PC-3 (cell line): ENCODE data around the gene TSN. TPM values are rescaled to one million over a fixed set of nuclear protein-coding genes. Genes with fewer than 3 reads are reported as not detected.
"Not testable (repeated sequence)": the region's sequence is repeated elsewhere in the genome, so short reads cannot be mapped to it uniquely, and the experiment has no call there.

Source experiments
- ATAC-seq: fragments of 200-7000 bp; cut with Tn5 transposase; 2 replicates; pipeline ENCODE4 v1.9.1; 2020; ENCODE audit warnings: mild to moderate bottlenecking, moderate library complexity
- BruUV-seq: library from RNA; stranded (reverse); fragments of 400-500 nt; replicated peaks from 2 replicates; lab custom pipeline; 2021; lab: Mats Ljungman, UMichigan
- CTCF ChIA-PET: fragments of 300-600 bp; sonication (Branson Sonifier 250); formaldehyde crosslinking; loops from one replicate; lab custom pipeline; 2022; ENCODE audit warnings: antibody characterized with exemption; lab: Charles Lee
- POLR2A ChIA-PET: fragments of 300-600 bp; sonication (Branson Sonifier 250); formaldehyde crosslinking; loops from one replicate; lab custom pipeline; 2022; ENCODE audit warnings: antibody characterized with exemption; ENCODE audit not compliant: unreplicated experiment; lab: Charles Lee
- DNase-seq: peaks from one replicate; pipeline ENCODE4 v3.0.0-alpha.2; 2015
- H2AFZ ChIP-seq: fragments of 300-600 bp; sonication (generic); 2 replicates; pipeline ENCODE4 v1.6.0; 2016; ENCODE audit warnings: antibody characterized with exemption, low read length
- H3F3A ChIP-seq: fragments of 300-600 bp; sonication (generic); one replicate; pipeline ENCODE4 v1.6.0; 2017; ENCODE audit warnings: antibody characterized with exemption, low read length, control low read depth, mild to moderate bottlenecking; ENCODE audit not compliant: unreplicated experiment
- H3K27ac ChIP-seq: fragments of 300-600 bp; sonication (generic); 2 replicates; pipeline ENCODE4 v1.5.1; 2016; ENCODE audit warnings: mild to moderate bottlenecking, low read length
- H3K27me3 ChIP-seq: fragments of 300-600 bp; sonication (generic); 2 replicates; pipeline ENCODE4 v1.6.1; 2016; ENCODE audit warnings: low read length, mixed read lengths
- H3K36me3 ChIP-seq: fragments of 300-600 bp; sonication (generic); 2 replicates; pipeline ENCODE4 v1.6.1; 2016; ENCODE audit warnings: low read depth, mixed run types, low read length, mixed read lengths
- H3K4me1 ChIP-seq: fragments of 300-600 bp; sonication (generic); 2 replicates; pipeline ENCODE4 v1.5.1; 2016; ENCODE audit warnings: low read length; ENCODE audit not compliant: insufficient read depth
- H3K4me2 ChIP-seq: fragments of 300-600 bp; sonication (generic); 2 replicates; pipeline ENCODE4 v1.6.0; 2016; ENCODE audit warnings: low read length
- H3K4me3 ChIP-seq: fragments of 300-600 bp; sonication (generic); 2 replicates; pipeline ENCODE4 v1.5.1; 2016; ENCODE audit warnings: mild to moderate bottlenecking, low read length, mixed read lengths
- H3K79me2 ChIP-seq: fragments of 300-600 bp; sonication (generic); 2 replicates; pipeline ENCODE4 v1.6.1; 2017; ENCODE audit warnings: low read length, mixed read lengths
- H3K9ac ChIP-seq: fragments of 300-600 bp; sonication (generic); 2 replicates; pipeline ENCODE4 v1.6.0; 2016; ENCODE audit warnings: mild to moderate bottlenecking, low read length
- H3K9me2 ChIP-seq: fragments of 300-600 bp; sonication (generic); replicated peaks from 2 replicates; pipeline ENCODE4 v1.6.1; 2016; ENCODE audit warnings: mixed run types, low read length, mixed read lengths
- H3K9me3 ChIP-seq: fragments of 300-600 bp; sonication (generic); 2 replicates; pipeline ENCODE4 v1.6.1; 2016; ENCODE audit warnings: low read length, mixed read lengths
- H4K20me1 ChIP-seq: fragments of 300-600 bp; sonication (generic); 2 replicates; pipeline ENCODE4 v1.6.1; 2016; ENCODE audit warnings: low read length, mixed read lengths
- EZH2 ChIP-seq: fragments of 300-600 bp; sonication (generic); IDR thresholded peaks from one replicate; pipeline ENCODE4 v1.6.1; 2017; ENCODE audit warnings: antibody characterized with exemption, mild to moderate bottlenecking, low read length; ENCODE audit not compliant: unreplicated experiment
- EZH2phosphoT487 ChIP-seq: fragments of 300-600 bp; sonication (generic); IDR thresholded peaks from 2 replicates; pipeline ENCODE4 v1.6.1; 2018; ENCODE audit warnings: mild to moderate bottlenecking, antibody characterized with exemption, low read length, borderline replicate concordance
- intact Hi-C: fragments of 100-400 bp; cut with micrococcal nuclease; formaldehyde crosslinking; loops from 2 replicates; pipeline ENCODE4 v1.9.0; 2023
- total RNA-seq: library from RNA; depleted of rRNA; stranded (reverse); fragments of >200 nt; gene quantifications from 2 replicates; pipeline ENCODE4 v1.2.3, GENCODE V29; 2014
- TF ChIP-seq, protein P1 (sequence below): fragments of 300-600 bp; sonication (generic); conservative IDR thresholded peaks from 2 replicates; pipeline ENCODE4 v1.5.1; 2017; ENCODE audit warnings: antibody characterized with exemption, low read depth, mild to moderate bottlenecking, low read length

TSN gene
- total RNA-seq, 1 experiment from 2014 or later, result 55.0 TPM

DNA sequence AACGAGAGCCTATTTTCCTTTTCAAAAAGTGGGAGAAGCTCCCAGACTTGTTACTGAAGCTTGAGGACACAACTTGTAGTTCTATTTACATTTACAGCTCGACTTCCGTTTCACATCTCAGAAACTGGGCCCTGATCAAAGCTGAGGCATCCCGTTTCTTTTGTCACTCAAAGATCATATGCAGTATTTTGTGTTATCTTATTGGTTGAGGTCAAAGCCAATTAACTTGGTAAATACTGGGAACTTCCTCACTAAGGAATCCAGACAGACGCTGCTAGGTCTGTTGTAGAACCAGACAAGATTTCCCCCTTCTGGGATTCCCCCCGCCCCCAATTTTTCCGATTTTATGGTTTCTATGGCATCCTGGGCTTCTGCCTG is 50.3 kb downstream of the TSN start:
- Histone ChIP-seq H3K27me3 (peaks cover 32% of the 10 kb centered on the region), H3K27ac (no peak overlapping the region), H3K9me2 (no peaks in the 10 kb centered on the region), H2AFZ (no peak overlapping the region), H3K9me3 (no peaks in the 10 kb centered on the region), H3K4me3 (no peak overlapping the region), H3K79me2 (no peaks in the 10 kb centered on the region), H3F3A (no peaks in the 10 kb centered on the region), H3K4me1 (no peaks in the 10 kb centered on the region), H4K20me1 (no peaks in the 10 kb centered on the region), H3K4me2 (no peak overlapping the region), H3K9ac (no peak overlapping the region), H3K36me3 (no peaks in the 10 kb centered on the region)
- TF ChIP-seq, protein P1, sequence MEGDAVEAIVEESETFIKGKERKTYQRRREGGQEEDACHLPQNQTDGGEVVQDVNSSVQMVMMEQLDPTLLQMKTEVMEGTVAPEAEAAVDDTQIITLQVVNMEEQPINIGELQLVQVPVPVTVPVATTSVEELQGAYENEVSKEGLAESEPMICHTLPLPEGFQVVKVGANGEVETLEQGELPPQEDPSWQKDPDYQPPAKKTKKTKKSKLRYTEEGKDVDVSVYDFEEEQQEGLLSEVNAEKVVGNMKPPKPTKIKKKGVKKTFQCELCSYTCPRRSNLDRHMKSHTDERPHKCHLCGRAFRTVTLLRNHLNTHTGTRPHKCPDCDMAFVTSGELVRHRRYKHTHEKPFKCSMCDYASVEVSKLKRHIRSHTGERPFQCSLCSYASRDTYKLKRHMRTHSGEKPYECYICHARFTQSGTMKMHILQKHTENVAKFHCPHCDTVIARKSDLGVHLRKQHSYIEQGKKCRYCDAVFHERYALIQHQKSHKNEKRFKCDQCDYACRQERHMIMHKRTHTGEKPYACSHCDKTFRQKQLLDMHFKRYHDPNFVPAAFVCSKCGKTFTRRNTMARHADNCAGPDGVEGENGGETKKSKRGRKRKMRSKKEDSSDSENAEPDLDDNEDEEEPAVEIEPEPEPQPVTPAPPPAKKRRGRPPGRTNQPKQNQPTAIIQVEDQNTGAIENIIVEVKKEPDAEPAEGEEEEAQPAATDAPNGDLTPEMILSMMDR, result no peak
- no peak for TF ChIP-seq EZH2phosphoT487
- no peak for TF ChIP-seq EZH2
- CTCF ChIA-PET, result no interaction called here
- intact Hi-C loops, result no loop called here
- BruUV-seq, result no TSS peak
- DNase-seq (no peak), ATAC-seq (no peak)
- POLR2A ChIA-PET, result no interaction called here

DNA sequence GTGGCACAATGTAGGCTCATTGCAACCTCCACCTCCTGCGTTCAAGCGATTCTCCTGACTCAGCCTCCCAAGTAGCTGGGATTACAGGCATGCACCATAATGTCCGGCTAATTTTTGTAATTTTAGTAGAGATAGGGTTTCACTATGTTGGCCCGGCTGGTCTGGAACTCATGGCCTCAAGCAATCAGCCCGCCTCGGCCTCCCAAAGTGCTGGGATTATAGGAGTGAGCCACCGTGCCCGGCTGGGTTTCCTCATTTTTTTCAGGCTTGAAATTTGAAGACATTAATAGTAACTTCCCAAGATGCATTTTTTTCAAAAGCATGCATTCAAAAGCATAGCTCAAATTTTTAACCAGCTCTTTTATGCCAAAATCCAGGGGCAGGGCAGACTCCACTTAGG is 52.3 kb downstream of the TSN start:
- peaks cover 22% of the 10 kb centered on the region for H3K27me3 ChIP-seq
- POLR2A ChIA-PET, BruUV-seq: not testable (repeated sequence)

DNA sequence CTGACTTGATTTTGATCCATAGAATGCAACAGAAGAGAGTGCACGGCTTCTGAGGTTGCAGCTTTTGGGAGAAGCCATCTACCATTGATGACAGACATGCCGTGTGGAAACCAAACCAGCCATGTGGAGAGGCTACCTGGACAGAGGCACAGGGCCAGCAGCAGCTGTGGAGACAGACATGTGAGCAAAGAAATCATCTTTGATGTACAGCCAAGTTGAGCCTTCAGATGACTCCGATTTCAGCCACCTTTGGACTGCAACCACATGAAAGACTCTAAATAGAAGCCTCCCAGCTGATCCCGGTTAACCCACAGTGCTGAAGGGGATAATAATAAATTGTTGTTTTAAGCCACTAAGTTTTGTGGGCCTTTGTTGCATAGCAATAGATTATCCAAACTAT is 54.2 kb downstream of the TSN start:
- no peaks in the 10 kb centered on the region for H3K79me2 ChIP-seq
- ATAC-seq (no peak), DNase-seq (no peak)
- H3F3A ChIP-seq, result no peaks in the 10 kb centered on the region
- H3K36me3 ChIP-seq, result no peaks in the 10 kb centered on the region
- TF ChIP-seq, protein P1, result no peak
- no peak for TF ChIP-seq EZH2
- no peak for TF ChIP-seq EZH2phosphoT487
- no TSS peak for BruUV-seq
- no peak overlapping the region for H3K4me3 ChIP-seq
- H3K27ac ChIP-seq, result no peak overlapping the region
- H3K4me1 ChIP-seq, result no peaks in the 10 kb centered on the region
- H2AFZ ChIP-seq, result no peak overlapping the region
- no peaks in the 10 kb centered on the region for H4K20me1 ChIP-seq
- no peaks in the 10 kb centered on the region for H3K9me2 ChIP-seq
- peaks cover 16% of the 10 kb centered on the region for H3K27me3 ChIP-seq
- CTCF ChIA-PET, result no interaction called here
- no peak overlapping the region for H3K9ac ChIP-seq
- no peak overlapping the region for H3K4me2 ChIP-seq
- POLR2A ChIA-PET, result no interaction called here
- H3K9me3 ChIP-seq, result no peaks in the 10 kb centered on the region
- intact Hi-C loops, result loop anchor here (5.0 kb wide), 4 partner anchors 163 to 938 kb away; no protein-coding TSS in a partner anchor

More for the DNA sequence above, 52.3 kb downstream of the TSN start:
- CTCF ChIA-PET, result interaction anchor here (0.6 kb wide), 1 partner anchor 75 kb away, joined by 4 read pairs; no protein-coding TSS in a partner anchor
- intact Hi-C loops, H3K9me3 ChIP-seq, H3K9ac ChIP-seq, H4K20me1 ChIP-seq, H3F3A ChIP-seq, H3K36me3 ChIP-seq, DNase-seq, H3K4me1 ChIP-seq, ATAC-seq, H3K4me3 ChIP-seq, H3K4me2 ChIP-seq, H3K9me2 ChIP-seq, H3K79me2 ChIP-seq, H3K27ac ChIP-seq, H2AFZ ChIP-seq: not testable (repeated sequence)
